ENCODE results near the gene KNCN.

The KNCN gene

DNA sequence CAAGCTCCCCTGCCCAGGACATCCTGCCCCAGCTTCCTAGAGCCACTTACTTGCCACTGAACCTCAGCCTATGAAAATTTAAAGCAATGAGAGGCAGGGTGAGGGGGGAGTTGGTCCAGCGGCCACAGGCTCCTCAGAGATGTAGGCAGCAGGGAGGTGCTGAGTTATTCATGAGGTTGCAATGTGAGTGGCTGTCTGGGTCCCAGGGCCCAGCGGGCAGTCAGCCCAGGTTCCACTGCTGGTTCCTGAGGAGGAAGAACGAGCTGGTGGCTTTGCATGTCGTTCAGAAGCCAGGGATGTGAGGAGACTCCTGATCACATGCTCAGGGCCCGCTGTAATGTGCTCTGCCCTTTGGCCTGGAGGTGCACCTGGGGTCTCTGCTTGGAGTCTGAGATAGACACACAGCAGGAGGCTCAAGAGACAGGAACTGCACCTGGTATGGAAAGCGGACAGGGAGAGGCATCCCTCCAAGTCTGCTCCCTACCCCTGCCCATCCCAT lies at the start of gene KNCN:
TSS of gene KNCN (minus strand) at position 51 of the 499 bp plus-strand sequence. CDS start 432 bp downstream, outside the sequence.
- Mint-ChIP-seq H3K4me1 (peaks cover 5 to 10% of the 10 kb centered on the region in 2 donors), H3K27me3 (peaks cover 35 to 51% of the 10 kb centered on the region in 2 donors), H3K9me3 (no peaks in the 10 kb centered on the region), H3K36me3 (no peaks in the 10 kb centered on the region), H3K4me3 (no peak within 1 kb of the TSS), H3K27ac (no peak within 1 kb of the TSS)
- DNase-seq = no peak
- no peak for ATAC-seq (replicated peaks)

DNA sequence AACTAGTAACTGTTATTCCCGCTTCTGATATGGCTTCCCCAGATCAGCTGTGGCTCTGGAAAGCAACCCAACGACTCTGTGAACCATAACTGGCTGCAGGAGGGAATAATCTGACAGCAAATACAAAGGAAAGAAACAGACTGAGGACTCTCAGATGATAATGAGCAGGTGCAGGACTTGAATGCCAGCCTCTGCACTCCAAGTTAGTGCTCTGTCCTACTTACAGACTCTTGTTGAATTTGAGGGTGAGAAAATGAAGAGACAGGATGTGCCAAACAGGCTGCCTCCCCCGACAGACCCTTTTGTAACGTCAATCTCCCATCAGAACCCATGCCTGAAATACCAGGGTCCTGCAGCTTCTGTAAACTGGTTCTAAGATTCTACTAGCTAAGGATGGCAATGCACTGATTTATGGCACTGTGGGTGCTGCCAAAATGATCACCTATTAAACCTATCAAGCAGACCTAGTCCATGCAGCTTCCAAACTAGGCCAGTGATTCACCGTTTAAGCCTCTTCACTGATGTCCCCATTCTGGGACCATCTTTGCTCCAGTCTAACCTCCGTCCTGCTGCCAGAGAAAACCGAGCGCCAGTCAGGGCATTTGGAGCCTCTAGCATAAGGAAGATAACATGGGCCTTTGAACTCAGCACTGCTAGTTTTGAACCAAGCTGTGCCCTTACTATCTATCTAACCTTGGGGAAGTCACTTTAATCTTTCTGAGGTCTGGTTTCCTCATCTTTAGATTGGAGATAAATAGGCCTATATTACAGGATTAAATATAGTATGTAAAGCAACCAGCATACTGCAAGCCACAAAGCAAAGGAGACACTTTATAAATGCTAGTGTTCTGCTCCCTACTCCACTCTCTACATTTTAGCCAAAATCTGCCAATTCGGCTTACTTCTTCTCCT lies 47.9 kb upstream of the KNCN start:
- Mint-ChIP-seq H3K27me3 (no peaks in the 10 kb centered on the region), H3K27ac (peak overlapping the region; percentile 62), H3K4me1 (peaks cover 41 to 75% of the 10 kb centered on the region in 2 donors), H3K36me3 (peaks cover 27 to 40% of the 10 kb centered on the region in 2 donors), H3K4me3 (no peak overlapping the region), H3K9me3 (no peaks in the 10 kb centered on the region)
- ATAC-seq (replicated peaks) (no peak), DNase-seq (no peak)

- H3K36me3 Mint-ChIP-seq = peaks cover 44 to 54% of the 10 kb centered on the region in 2 donors
- ATAC-seq (replicated peaks) = no peak
- DNase-seq = no peak
- H3K27me3 Mint-ChIP-seq = no peaks in the 10 kb centered on the region
- H3K27ac Mint-ChIP-seq = no peak overlapping the region
- H3K4me1 Mint-ChIP-seq = peaks cover 44 to 61% of the 10 kb centered on the region in 2 donors
- no peaks in the 10 kb centered on the region for H3K9me3 Mint-ChIP-seq
- no peak overlapping the region for H3K4me3 Mint-ChIP-seq
Measured at GRCh38 chr1:46596846-46597245, 45.4 kb upstream of the KNCN start.

DNA sequence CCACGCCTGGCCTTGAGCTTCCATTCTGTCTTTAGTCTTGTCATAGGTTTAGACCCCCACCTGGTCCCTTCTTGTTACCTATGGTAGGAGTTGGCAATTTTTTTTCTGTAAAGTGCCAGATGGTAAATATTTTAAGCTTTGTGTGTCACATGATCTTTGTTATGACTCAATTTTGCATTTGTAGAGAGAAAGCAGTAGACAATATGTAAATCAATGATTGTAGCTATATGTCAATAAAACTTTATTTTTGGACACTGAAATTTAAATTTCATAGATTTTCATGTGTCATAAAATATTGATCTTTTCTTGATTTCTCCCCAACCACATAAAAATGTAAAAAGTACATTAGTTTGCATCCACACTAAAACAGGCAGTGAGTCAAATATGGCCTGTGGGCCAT lies 44.6 kb upstream of the KNCN start:
- no peaks in the 10 kb centered on the region for H3K9me3 Mint-ChIP-seq
- H3K36me3 Mint-ChIP-seq = peaks cover 45 to 54% of the 10 kb centered on the region in 2 donors
- ATAC-seq (replicated peaks) = no peak
- H3K27me3 Mint-ChIP-seq = no peaks in the 10 kb centered on the region
- peaks cover 40 to 53% of the 10 kb centered on the region in 2 donors for H3K4me1 Mint-ChIP-seq
- no peak for DNase-seq
- H3K27ac Mint-ChIP-seq = no peak overlapping the region
- peak overlapping the region in 1 of 2 donors; percentile 29 for H3K4me3 Mint-ChIP-seq

DNA sequence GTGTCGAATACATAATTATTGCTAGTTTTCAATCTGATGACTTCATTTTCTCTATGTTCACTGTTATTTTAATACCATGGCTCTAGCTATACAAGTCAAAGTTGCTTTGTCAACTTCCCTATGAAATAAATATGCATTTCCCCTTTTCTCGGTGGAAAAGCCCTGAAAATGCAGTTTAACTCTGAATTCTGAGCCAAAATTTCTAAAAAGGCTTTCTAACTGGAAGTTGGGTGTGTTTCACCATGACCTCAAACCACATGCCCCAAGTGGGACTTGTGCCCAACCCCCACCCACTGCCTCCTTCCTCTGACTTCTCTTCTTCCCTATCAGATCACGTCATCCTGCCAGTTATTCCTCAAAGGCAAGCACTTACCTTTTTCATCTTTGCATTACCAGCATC lies 43.7 kb upstream of the KNCN start:
- ATAC-seq (replicated peaks) (peak; percentile 23 to 43), DNase-seq (no peak)
- no peaks in the 10 kb centered on the region for H3K9me3 Mint-ChIP-seq
- peak overlapping the region; percentile 25 for H3K27ac Mint-ChIP-seq
- H3K27me3 Mint-ChIP-seq = no peaks in the 10 kb centered on the region
- peaks cover 40 to 45% of the 10 kb centered on the region in 2 donors for H3K4me1 Mint-ChIP-seq
- peak overlapping the region in 1 of 2 donors; percentile 7 for H3K4me3 Mint-ChIP-seq
- H3K36me3 Mint-ChIP-seq = peaks cover 52 to 61% of the 10 kb centered on the region in 2 donors

DNA sequence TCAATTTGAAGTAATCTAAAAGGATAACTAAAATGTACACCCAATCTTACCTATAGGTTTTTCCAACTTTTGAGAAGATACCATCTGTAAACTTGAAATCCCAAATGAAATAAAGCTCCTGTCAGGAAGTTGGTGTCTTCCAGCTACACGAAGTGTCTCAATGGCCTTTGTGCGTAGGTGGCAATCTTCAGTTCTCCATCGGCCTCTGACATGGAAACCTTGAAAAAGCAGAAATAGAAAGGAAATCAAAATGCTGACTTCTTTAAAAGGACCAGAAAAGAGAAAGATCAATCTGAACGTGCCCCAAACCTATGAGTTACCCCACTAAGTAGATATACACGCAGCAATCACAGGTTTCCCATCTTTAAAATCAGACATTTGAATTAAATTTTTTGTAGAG lies 42.6 kb upstream of the KNCN start:
- no peaks in the 10 kb centered on the region for H3K27me3 Mint-ChIP-seq
- peaks cover 60 to 68% of the 10 kb centered on the region in 2 donors for H3K36me3 Mint-ChIP-seq
- H3K9me3 Mint-ChIP-seq = peaks cover 0 to 4% of the 10 kb centered on the region in 2 donors
- DNase-seq (no peak), ATAC-seq (replicated peaks) (no peak)
- H3K4me1 Mint-ChIP-seq = peaks cover 32 to 36% of the 10 kb centered on the region in 2 donors
- no peak overlapping the region for H3K27ac Mint-ChIP-seq
- H3K4me3 Mint-ChIP-seq = peak overlapping the region in 1 of 2 donors; percentile 28

DNA sequence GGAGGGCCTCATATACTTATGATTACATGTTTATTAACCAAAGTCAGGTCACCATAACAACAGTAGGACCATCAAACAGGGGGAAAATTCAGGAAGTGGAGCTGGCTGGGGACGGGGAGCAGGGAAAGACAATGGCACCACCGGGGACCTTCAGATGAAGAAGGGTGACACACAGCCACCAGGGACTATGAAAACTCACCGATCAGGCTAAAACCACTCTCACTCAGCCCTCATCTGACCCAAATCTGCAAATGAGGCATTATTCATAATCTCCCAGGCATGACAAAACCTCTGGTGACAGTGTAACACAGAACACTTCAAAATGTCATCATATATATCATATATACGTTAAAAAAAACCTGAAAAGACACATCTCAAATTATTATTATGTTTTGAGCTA lies 41.4 kb upstream of the KNCN start:
- Mint-ChIP-seq H3K4me3 (no peak overlapping the region), H3K36me3 (peaks cover 64 to 71% of the 10 kb centered on the region in 2 donors), H3K27ac (no peak overlapping the region), H3K9me3 (peaks cover 0 to 4% of the 10 kb centered on the region in 2 donors), H3K27me3 (no peaks in the 10 kb centered on the region), H3K4me1 (peaks cover 28 to 29% of the 10 kb centered on the region in 2 donors)
- peak in 1 of 2 donors; percentile 39 for ATAC-seq (replicated peaks)
- DNase-seq = no peak

DNA sequence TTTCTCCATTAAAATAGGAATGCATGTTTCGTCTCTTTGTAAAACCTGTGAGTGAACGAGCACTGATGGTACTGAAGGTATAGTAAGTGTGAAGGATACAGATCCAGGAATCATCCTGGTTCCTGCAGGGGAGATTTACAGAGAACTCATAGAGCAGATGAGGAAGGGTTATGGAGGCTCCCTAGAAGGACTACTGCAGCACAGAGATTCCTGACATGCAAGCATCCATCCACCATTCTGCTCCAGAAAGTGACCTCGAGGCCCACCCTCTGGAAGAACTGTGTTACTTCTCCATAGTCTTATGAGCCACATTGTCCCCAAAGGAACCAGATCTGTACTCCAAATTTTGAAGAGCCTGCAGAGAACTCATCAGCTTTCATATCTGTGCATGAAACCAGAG lies 38.1 kb upstream of the KNCN start:
- DNase-seq (no peak), ATAC-seq (replicated peaks) (no peak)
- H3K36me3 Mint-ChIP-seq = peaks cover 60 to 67% of the 10 kb centered on the region in 2 donors
- peaks cover 8 to 13% of the 10 kb centered on the region in 2 donors for H3K4me1 Mint-ChIP-seq
- H3K9me3 Mint-ChIP-seq = peaks cover 0 to 4% of the 10 kb centered on the region in 2 donors
- no peak overlapping the region for H3K27ac Mint-ChIP-seq
- H3K4me3 Mint-ChIP-seq = no peak overlapping the region
- H3K27me3 Mint-ChIP-seq = no peaks in the 10 kb centered on the region

GRCh38 chr1:46587069-46587468 lies 35.6 kb upstream of the KNCN start:
- DNase-seq (no peak), ATAC-seq (replicated peaks) (no peak)
- Mint-ChIP-seq H3K36me3 (peaks cover 61 to 73% of the 10 kb centered on the region in 2 donors), H3K4me3 (no peak overlapping the region), H3K4me1 (peaks cover 9 to 14% of the 10 kb centered on the region in 2 donors), H3K27ac (no peak overlapping the region), H3K9me3 (peaks cover 0 to 4% of the 10 kb centered on the region in 2 donors), H3K27me3 (no peaks in the 10 kb centered on the region)

- Mint-ChIP-seq H3K36me3 (peaks cover 57 to 73% of the 10 kb centered on the region in 2 donors), H3K9me3 (peaks cover 0 to 4% of the 10 kb centered on the region in 2 donors), H3K4me3 (no peak overlapping the region), H3K27me3 (no peaks in the 10 kb centered on the region), H3K4me1 (peaks cover 17 to 29% of the 10 kb centered on the region in 2 donors), H3K27ac (no peak overlapping the region)
- ATAC-seq (replicated peaks) (no peak), DNase-seq (no peak)
Measured at GRCh38 chr1:46585312-46585938, 34.0 kb upstream of the KNCN start.

DNA sequence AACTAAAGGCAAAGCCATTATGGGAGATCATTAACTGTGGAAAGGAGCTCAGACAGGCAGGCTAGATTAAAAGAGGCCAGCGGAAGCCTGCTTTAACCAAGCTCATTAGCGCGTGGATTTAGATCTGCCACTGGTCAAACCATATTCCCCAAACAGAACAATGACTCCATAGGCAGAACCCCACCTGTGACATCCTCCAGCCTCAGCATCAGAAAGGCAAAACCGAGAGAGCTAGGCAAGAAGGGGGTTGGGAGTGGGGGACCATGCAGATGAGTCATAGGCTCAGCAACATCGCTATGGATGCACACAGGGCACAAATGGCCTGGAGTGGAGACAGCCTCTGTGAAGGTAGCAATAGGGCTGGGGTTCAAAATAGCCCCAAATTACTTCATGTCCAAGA lies 32.0 kb upstream of the KNCN start:
- Mint-ChIP-seq H3K4me1 (peaks cover 17 to 30% of the 10 kb centered on the region in 2 donors), H3K36me3 (peaks cover 49 to 64% of the 10 kb centered on the region in 2 donors), H3K9me3 (no peaks in the 10 kb centered on the region), H3K4me3 (no peak overlapping the region), H3K27me3 (no peaks in the 10 kb centered on the region), H3K27ac (no peak overlapping the region)
- ATAC-seq (replicated peaks) = no peak
- no peak for DNase-seq

DNA sequence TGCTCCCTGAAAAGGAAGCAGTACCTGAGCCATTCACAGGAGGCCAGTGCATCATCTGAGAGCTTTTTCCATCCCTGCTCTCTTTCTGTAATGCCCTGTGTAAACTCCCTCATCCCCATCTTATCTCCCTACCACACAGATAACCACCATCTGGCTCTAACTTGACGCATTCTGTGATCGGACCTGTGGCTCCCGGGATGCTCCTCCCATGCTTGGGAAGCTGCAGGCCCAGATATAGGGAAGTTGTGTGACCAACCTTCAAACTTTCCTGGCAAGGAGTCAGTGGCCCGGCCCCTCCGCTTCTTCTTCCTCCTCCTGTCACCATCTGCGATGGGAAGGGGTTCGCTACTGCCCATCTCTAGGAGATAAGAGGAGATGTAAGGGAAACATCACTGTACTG lies 31.5 kb upstream of the KNCN start:
- ATAC-seq (replicated peaks) = no peak

GRCh38 chr1:46581681-46582455 lies 30.4 kb upstream of the KNCN start:
- H3K9me3 Mint-ChIP-seq = no peaks in the 10 kb centered on the region
- DNase-seq (no peak), ATAC-seq (replicated peaks) (peak; percentile 80 to 82)
- H3K4me1 Mint-ChIP-seq = peaks cover 17 to 30% of the 10 kb centered on the region in 2 donors
- H3K27ac Mint-ChIP-seq = no peak overlapping the region
- H3K36me3 Mint-ChIP-seq = peaks cover 55 to 71% of the 10 kb centered on the region in 2 donors
- H3K27me3 Mint-ChIP-seq = no peaks in the 10 kb centered on the region
- H3K4me3 Mint-ChIP-seq = no peak overlapping the region

More for the DNA sequence above, 31.5 kb upstream of the KNCN start:
- Mint-ChIP-seq H3K27ac (peak overlapping the region; percentile 6), H3K9me3 (no peaks in the 10 kb centered on the region), H3K36me3 (peaks cover 53 to 67% of the 10 kb centered on the region in 2 donors), H3K27me3 (no peaks in the 10 kb centered on the region), H3K4me1 (peaks cover 17 to 30% of the 10 kb centered on the region in 2 donors), H3K4me3 (no peak overlapping the region)
- DNase-seq = no peak

All from stimulated activated naive B cell treated with anti-CD40 and anti-IgM and Interleukin-4, amounts not matched to agents 10 μg/mL and 1 μg/mL and 100 μg/mL, for 72 hours (primary cell).